ENCODE data around the gene PEX1. TPM values are rescaled to one million over a fixed set of nuclear protein-coding genes. Genes with fewer than 3 reads are reported as not detected.

The PEX1 gene
- total and polyA plus RNA-seq, 9 of the 15 experiments (the other 6 are each of a cell fraction or from before 2014, with no cell fraction given) = 9.4 to 32.2 (median 19.9) TPM

DNA sequence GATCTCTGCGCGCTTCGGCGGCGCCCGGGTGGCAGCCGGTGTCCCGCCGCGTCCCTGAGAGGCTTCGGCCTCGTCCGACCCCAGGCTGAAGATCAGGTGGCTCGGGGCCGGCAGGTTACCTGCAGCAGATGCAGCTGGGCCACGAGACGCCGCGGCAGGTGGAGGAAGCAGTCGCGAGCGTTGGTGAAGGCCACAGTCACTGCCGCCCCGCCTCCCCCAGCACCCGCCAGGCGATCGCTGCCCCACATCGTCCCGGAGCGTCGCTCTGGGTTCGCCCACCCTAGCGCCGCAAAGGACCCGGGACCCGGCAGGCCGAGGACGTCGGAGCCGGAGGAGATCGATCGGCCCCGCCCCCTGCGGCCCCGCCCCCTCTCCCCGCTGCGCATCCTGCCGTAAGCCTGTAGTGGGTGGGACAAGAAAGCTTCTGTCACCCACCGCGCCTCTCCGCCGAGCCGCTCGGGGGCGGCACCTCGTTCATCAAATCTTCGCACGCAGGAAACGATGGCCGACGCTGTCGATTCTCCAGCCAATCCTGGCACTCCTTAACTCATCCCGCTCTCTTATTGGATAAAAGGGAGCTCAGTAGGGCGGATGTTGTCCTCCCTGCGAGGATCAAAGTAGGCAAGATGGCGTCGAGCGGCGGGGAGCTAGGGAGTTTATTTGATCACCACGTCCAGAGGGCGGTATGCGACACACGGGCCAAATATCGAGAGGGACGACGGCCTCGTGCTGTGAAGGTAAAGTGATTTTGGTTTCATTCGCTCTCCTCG is at the start of gene PEX1, which contains the start of gene RBM48 (continued):
- TF ChIP-seq CCNT2 (IDR thresholded peaks at IDR 0.05; ENCODE audit: borderline replicate concordance, extremely low read depth, insufficient read length, low read depth, low read length) = no peak
- TF ChIP-seq TCF7 (IDR thresholded peaks at IDR 0.05; ENCODE audit: borderline replicate concordance) = peak; percentile 93
- TF ChIP-seq, protein P1, sequence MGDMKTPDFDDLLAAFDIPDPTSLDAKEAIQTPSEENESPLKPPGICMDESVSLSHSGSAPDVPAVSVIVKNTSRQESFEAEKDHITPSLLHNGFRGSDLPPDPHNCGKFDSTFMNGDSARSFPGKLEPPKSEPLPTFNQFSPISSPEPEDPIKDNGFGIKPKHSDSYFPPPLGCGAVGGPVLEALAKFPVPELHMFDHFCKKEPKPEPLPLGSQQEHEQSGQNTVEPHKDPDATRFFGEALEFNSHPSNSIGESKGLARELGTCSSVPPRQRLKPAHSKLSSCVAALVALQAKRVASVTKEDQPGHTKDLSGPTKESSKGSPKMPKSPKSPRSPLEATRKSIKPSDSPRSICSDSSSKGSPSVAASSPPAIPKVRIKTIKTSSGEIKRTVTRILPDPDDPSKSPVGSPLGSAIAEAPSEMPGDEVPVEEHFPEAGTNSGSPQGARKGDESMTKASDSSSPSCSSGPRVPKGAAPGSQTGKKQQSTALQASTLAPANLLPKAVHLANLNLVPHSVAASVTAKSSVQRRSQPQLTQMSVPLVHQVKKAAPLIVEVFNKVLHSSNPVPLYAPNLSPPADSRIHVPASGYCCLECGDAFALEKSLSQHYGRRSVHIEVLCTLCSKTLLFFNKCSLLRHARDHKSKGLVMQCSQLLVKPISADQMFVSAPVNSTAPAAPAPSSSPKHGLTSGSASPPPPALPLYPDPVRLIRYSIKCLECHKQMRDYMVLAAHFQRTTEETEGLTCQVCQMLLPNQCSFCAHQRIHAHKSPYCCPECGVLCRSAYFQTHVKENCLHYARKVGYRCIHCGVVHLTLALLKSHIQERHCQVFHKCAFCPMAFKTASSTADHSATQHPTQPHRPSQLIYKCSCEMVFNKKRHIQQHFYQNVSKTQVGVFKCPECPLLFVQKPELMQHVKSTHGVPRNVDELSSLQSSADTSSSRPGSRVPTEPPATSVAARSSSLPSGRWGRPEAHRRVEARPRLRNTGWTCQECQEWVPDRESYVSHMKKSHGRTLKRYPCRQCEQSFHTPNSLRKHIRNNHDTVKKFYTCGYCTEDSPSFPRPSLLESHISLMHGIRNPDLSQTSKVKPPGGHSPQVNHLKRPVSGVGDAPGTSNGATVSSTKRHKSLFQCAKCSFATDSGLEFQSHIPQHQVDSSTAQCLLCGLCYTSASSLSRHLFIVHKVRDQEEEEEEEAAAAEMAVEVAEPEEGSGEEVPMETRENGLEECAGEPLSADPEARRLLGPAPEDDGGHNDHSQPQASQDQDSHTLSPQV (IDR thresholded peaks at IDR 0.05) = no peak
- TF ChIP-seq MAX (CRISPR knock-in tag; IDR thresholded peaks at IDR 0.05) = peak; percentile 34; the same call in 1 of the 2 replicates
- TF ChIP-seq, protein P2, sequence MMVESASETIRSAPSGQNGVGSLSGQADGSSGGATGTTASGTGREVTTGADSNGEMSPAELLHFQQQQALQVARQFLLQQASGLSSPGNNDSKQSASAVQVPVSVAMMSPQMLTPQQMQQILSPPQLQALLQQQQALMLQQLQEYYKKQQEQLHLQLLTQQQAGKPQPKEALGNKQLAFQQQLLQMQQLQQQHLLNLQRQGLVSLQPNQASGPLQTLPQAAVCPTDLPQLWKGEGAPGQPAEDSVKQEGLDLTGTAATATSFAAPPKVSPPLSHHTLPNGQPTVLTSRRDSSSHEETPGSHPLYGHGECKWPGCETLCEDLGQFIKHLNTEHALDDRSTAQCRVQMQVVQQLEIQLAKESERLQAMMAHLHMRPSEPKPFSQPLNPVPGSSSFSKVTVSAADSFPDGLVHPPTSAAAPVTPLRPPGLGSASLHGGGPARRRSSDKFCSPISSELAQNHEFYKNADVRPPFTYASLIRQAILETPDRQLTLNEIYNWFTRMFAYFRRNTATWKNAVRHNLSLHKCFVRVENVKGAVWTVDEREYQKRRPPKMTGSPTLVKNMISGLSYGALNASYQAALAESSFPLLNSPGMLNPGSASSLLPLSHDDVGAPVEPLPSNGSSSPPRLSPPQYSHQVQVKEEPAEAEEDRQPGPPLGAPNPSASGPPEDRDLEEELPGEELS (CRISPR knock-in tag; IDR thresholded peaks at IDR 0.05; ENCODE audit: borderline replicate concordance) = no peak
- TF ChIP-seq CREB3L1 (IDR thresholded peaks at IDR 0.05; ENCODE audit: borderline replicate concordance, low read depth) = peak; percentile 81; the same call in 1 of the 2 replicates
- peak; percentile 88 for TF ChIP-seq L3MBTL2 (IDR thresholded peaks at IDR 0.05)
- no peak for TF ChIP-seq ZNF76 (CRISPR knock-in tag; IDR thresholded peaks at IDR 0.05; ENCODE audit: borderline replicate concordance)
- TF ChIP-seq CEBPB (tag; IDR thresholded peaks at IDR 0.05) = no peak
- TF ChIP-seq, protein P3, sequence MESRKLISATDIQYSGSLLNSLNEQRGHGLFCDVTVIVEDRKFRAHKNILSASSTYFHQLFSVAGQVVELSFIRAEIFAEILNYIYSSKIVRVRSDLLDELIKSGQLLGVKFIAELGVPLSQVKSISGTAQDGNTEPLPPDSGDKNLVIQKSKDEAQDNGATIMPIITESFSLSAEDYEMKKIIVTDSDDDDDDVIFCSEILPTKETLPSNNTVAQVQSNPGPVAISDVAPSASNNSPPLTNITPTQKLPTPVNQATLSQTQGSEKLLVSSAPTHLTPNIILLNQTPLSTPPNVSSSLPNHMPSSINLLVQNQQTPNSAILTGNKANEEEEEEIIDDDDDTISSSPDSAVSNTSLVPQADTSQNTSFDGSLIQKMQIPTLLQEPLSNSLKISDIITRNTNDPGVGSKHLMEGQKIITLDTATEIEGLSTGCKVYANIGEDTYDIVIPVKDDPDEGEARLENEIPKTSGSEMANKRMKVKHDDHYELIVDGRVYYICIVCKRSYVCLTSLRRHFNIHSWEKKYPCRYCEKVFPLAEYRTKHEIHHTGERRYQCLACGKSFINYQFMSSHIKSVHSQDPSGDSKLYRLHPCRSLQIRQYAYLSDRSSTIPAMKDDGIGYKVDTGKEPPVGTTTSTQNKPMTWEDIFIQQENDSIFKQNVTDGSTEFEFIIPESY (CRISPR knock-in tag; IDR thresholded peaks at IDR 0.05) = no peak

All from K562 (cell line).